HG02763 (cell line): ENCODE data around the gene NAT10.
"Not testable (repeated sequence)": the region's sequence is repeated elsewhere in the genome, so short reads cannot be mapped to it uniquely, and the experiment has no call there.

ENCODE experiments used
- ATAC-seq: cut with Tn5 transposase; IDR thresholded peaks from one replicate; pipeline ENCODE4 v1.9.1; 2021; ENCODE audit warnings: mild to moderate bottlenecking, moderate library complexity; ENCODE audit not compliant: unreplicated experiment

The NAT10 gene

GRCh38 chr11:34166806-34167740 is 61.6 kb downstream of the NAT10 start:
- no peak for ATAC-seq

GRCh38 chr11:34167961-34168360 is 62.5 kb downstream of the NAT10 start:
- ATAC-seq, result no peak

- no peak for ATAC-seq
Measured at GRCh38 chr11:34168642-34169420, 63.4 kb downstream of the NAT10 start.

GRCh38 chr11:34169686-34170085 is 64.3 kb downstream of the NAT10 start:
- no peak for ATAC-seq

GRCh38 chr11:34173050-34173449 is 67.6 kb downstream of the NAT10 start:
- ATAC-seq, result no peak

GRCh38 chr11:34174412-34175041 is 69.1 kb downstream of the NAT10 start:
- ATAC-seq, result peak; percentile 76

GRCh38 chr11:34175284-34176019 is 70.0 kb downstream of the NAT10 start:
- no peak for ATAC-seq

- ATAC-seq, result no peak
Measured at GRCh38 chr11:34176751-34177209, 71.4 kb downstream of the NAT10 start.

GRCh38 chr11:34178209-34178821 is 72.9 kb downstream of the NAT10 start:
- no peak for ATAC-seq

GRCh38 chr11:34179026-34179675 is 73.7 kb downstream of the NAT10 start:
- no peak for ATAC-seq

- ATAC-seq, result no peak
Measured at GRCh38 chr11:34180040-34180813, 74.8 kb downstream of the NAT10 start.

- ATAC-seq, result not testable (repeated sequence)
Measured at GRCh38 chr11:34180814-34181165, 75.4 kb downstream of the NAT10 start.

GRCh38 chr11:34181251-34181650 is 75.8 kb downstream of the NAT10 start:
- no peak for ATAC-seq

- ATAC-seq, result no peak
Measured at GRCh38 chr11:34181856-34182405, 76.5 kb downstream of the NAT10 start.

- ATAC-seq, result no peak
Measured at GRCh38 chr11:34182425-34182824, 77.0 kb downstream of the NAT10 start.

- ATAC-seq, result no peak
Measured at GRCh38 chr11:34182921-34183685, 77.7 kb downstream of the NAT10 start.

- no peak for ATAC-seq
Measured at GRCh38 chr11:34183848-34184391, 78.5 kb downstream of the NAT10 start.
